Endothelial cell of umbilical vein (primary cell): ENCODE data around the gene TRAPPC3. TPM values are rescaled to one million over a fixed set of nuclear protein-coding genes. Genes with fewer than 3 reads are reported as not detected.

Experiments
- BruUV-seq: library from RNA; stranded (reverse); fragments of 400-500 nt; replicated peaks from 2 replicates; lab custom pipeline; 2021; lab: Mats Ljungman, UMichigan
- CTCF ChIA-PET: fragments of 300-600, 350-600 bp; sonication (Branson Sonifier 250); formaldehyde crosslinking; loops from one replicate; lab custom pipeline; 2021; ENCODE audit warnings: antibody characterized with exemption, inconsistent platforms; lab: Charles Lee
- POLR2A ChIA-PET: fragments of 300-600, 350-600 bp; sonication (Branson Sonifier 250); formaldehyde crosslinking; loops from one replicate; lab custom pipeline; 2021; ENCODE audit warnings: antibody characterized with exemption, inconsistent platforms; lab: Charles Lee
- DNase-seq: peaks from one replicate; pipeline ENCODE4 v3.0.0-alpha.2; 2011; ENCODE audit warnings: low read depth, low spot score
- FAIRE-seq: peaks from 2 replicates; lab custom pipeline; 2011; peaks lifted over from hg19 to GRCh38; lab: Jason Lieb, UNC
- H2AFZ ChIP-seq: 2 replicates; pipeline ENCODE4 v1.6.0; 2012; ENCODE audit warnings: low read depth, low read length, control low read depth, inconsistent platforms
- H3K27ac ChIP-seq: 2 replicates; pipeline ENCODE4 v1.5.1; 2011; ENCODE audit warnings: low read depth, mild to moderate bottlenecking, control low read depth, low read length, moderate library complexity; ENCODE audit not compliant: insufficient read depth
- H3K27me3 ChIP-seq, 2 experiments: 2 replicates each; pipeline versions ENCODE4 v1.6.0 to v1.6.1; 2011; ENCODE audit warnings: low read length in 2 of 2, mixed read lengths in 1 of 2; ENCODE audit not compliant: control insufficient read depth in 2 of 2, insufficient read depth in 2 of 2
- H3K36me3 ChIP-seq, 2 experiments: 2 replicates in 1 of 2; 3 replicates in 1 of 2; pipeline ENCODE4 v1.5.1; 2011; ENCODE audit warnings: low read length in 2 of 2, mild to moderate bottlenecking in 1 of 2, moderate library complexity in 1 of 2; ENCODE audit not compliant: control insufficient read depth in 2 of 2, insufficient read depth in 2 of 2; ENCODE audit errors: extremely low read depth in 1 of 2
- H3K4me1 ChIP-seq: 3 replicates; pipeline ENCODE4 v1.5.1; 2011; ENCODE audit warnings: mild to moderate bottlenecking, low read length; ENCODE audit not compliant: control insufficient read depth, insufficient read depth; ENCODE audit errors: extremely low read depth
- H3K4me2 ChIP-seq: 2 replicates; pipeline ENCODE4 v1.6.1; 2011; ENCODE audit warnings: low read length, control low read depth, mixed read lengths; ENCODE audit not compliant: insufficient read depth
- H3K4me3 ChIP-seq, 3 experiments: fragments of 200-600 bp in 1 of 3; sonication (generic), shearing (Covaris generic) in 1 of 3; replicated peaks in 1 of 3; 2 replicates each; pipeline ENCODE4 v1.5.1; 2011 to 2016; ENCODE audit warnings: control low read depth in 3 of 3, low read length in 3 of 3, mild to moderate bottlenecking in 2 of 3, inconsistent platforms in 1 of 3, low read depth in 1 of 3, moderate library complexity in 1 of 3; ENCODE audit not compliant: insufficient read depth in 1 of 3
- H3K79me2 ChIP-seq: 2 replicates; pipeline ENCODE4 v1.6.0; 2012; ENCODE audit warnings: low read length, inconsistent platforms; ENCODE audit not compliant: control insufficient read depth, insufficient read depth
- H3K9ac ChIP-seq: replicated peaks from 2 replicates; pipeline ENCODE3; 2011; ENCODE audit warnings: low read length, control low read depth; ENCODE audit not compliant: insufficient read depth; ENCODE audit errors: extremely low read depth
- H3K9me1 ChIP-seq: replicated peaks from 3 replicates; pipeline ENCODE4 v1.6.0; 2011; ENCODE audit warnings: mild to moderate bottlenecking, low read length; ENCODE audit not compliant: control insufficient read depth, insufficient read depth; ENCODE audit errors: extremely low read depth
- H3K9me3 ChIP-seq: replicated peaks from 2 replicates; pipeline ENCODE4 v1.5.1; 2012; ENCODE audit warnings: low read length, inconsistent platforms; ENCODE audit not compliant: control insufficient read depth, insufficient read depth
- H4K20me1 ChIP-seq: replicated peaks from 2 replicates; pipeline ENCODE3; 2011; ENCODE audit warnings: mild to moderate bottlenecking, low read length; ENCODE audit not compliant: control insufficient read depth, insufficient read depth; ENCODE audit errors: extremely low read depth
- CTCF ChIP-seq, 2 donors: IDR thresholded peaks; 1 replicate in 1 of 2; 2 replicates in 1 of 2; pipeline ENCODE4 v1.5.1; 2011; ENCODE audit warnings: low read length in 2 of 2, mild to moderate bottlenecking in 2 of 2, moderate library complexity in 2 of 2, control low read depth in 1 of 2, inconsistent platforms in 1 of 2, low read depth in 1 of 2; ENCODE audit not compliant: insufficient read depth in 1 of 2; ENCODE audit errors: extremely low read depth in 1 of 2
- EZH2 ChIP-seq: IDR thresholded peaks from 2 replicates; pipeline ENCODE4 v1.6.1; 2012; ENCODE audit warnings: borderline replicate concordance, low read depth, mild to moderate bottlenecking, moderate library complexity, low read length, inconsistent platforms; ENCODE audit not compliant: severe bottlenecking
- FOS ChIP-seq: IDR thresholded peaks from 2 replicates; pipeline ENCODE4 v1.6.1; 2011; ENCODE audit warnings: mild to moderate bottlenecking, low read length, moderate library complexity, borderline replicate concordance; ENCODE audit not compliant: insufficient read depth
- GATA2 ChIP-seq: IDR thresholded peaks from 2 replicates; pipeline ENCODE4 v1.7.0; 2011; ENCODE audit warnings: low read depth, mild to moderate bottlenecking, moderate library complexity, mixed read lengths, low read length; ENCODE audit not compliant: insufficient read length, insufficient read depth
- JUN ChIP-seq: IDR thresholded peaks from 2 replicates; pipeline ENCODE4 v1.6.1; 2011; ENCODE audit warnings: borderline replicate concordance, low read depth; ENCODE audit not compliant: insufficient read length, insufficient read depth
- MAX ChIP-seq: IDR thresholded peaks from 2 replicates; pipeline ENCODE4 v1.6.1; 2011; ENCODE audit not compliant: insufficient read depth, insufficient read length
- MYC ChIP-seq: IDR thresholded peaks from one replicate; pipeline ENCODE4 v1.6.1; 2011; ENCODE audit warnings: mild to moderate bottlenecking, low read depth, low read length
- POLR2A ChIP-seq: IDR thresholded peaks from 2 replicates; pipeline ENCODE4 v1.6.1; 2012; ENCODE audit warnings: low read depth, mild to moderate bottlenecking, control low read depth, low read length
- POLR2AphosphoS5 ChIP-seq: IDR thresholded peaks from 2 replicates; pipeline ENCODE4 v1.6.1; 2012; ENCODE audit warnings: low read depth, mild to moderate bottlenecking, control low read depth, low read length, moderate library complexity; ENCODE audit not compliant: insufficient read depth
- dilution Hi-C: fragments of 300-500 bp; cut with MboI; formaldehyde crosslinking; loops from one replicate; pipeline ENCODE4 v1.15.0; 2019; ENCODE audit warnings: low sequenced_read_pairs; ENCODE audit not compliant: extremely low pct_ligation_motif_present
- intact Hi-C: fragments of 100-400 bp; cut with micrococcal nuclease; formaldehyde crosslinking; loops from one replicate; pipeline ENCODE4 v1.10.0; 2022
- polyA plus RNA-seq, 4 experiments: library from polyadenylated mRNA; depleted of rRNA in 3 of 4; stranded (reverse) in 3 of 4; unstranded in 1 of 4; fragments of >200 nt; gene quantifications; 2 replicates each; pipeline versions ENCODE4 v1.2.1 to v1.2.3, GENCODE V29; 2011 to 2012; ENCODE audit warnings: missing spikeins in 1 of 4
- total RNA-seq: library from RNA; stranded (reverse); gene quantifications from 2 replicates; pipeline ENCODE4 v1.2.3, GENCODE V29; 2021

The TRAPPC3 gene
- total and polyA plus RNA-seq, 2 donors (not counting 3 experiments of a cell fraction or from before 2014, with no cell fraction given) = 93.4 to 125 TPM

GRCh38 chr1:36179220-36179600 is 29.9 kb upstream of the TRAPPC3 start:
- H3K9me1 ChIP-seq = no peaks in the 10 kb centered on the region
- DNase-seq = no peak
- H3K4me2 ChIP-seq = no peak overlapping the region
- peaks cover 22 to 58% of the 10 kb centered on the region in 2 experiments for H3K36me3 ChIP-seq
- peaks cover 12% of the 10 kb centered on the region for H3K79me2 ChIP-seq
- no peaks in the 10 kb centered on the region for H3K9me3 ChIP-seq
- H3K27me3 ChIP-seq = no peaks in the 10 kb centered on the region
- no peaks in the 10 kb centered on the region for H4K20me1 ChIP-seq
- BruUV-seq = no TSS peak
- no peak overlapping the region for H3K9ac ChIP-seq
- intact Hi-C loops = no loop called here
- no peak overlapping the region for H3K4me3 ChIP-seq
- FAIRE-seq = no peak
- ChIA-PET POLR2A (no interaction called here), CTCF (no interaction called here)
- H3K27ac ChIP-seq = no peak overlapping the region
- no peak overlapping the region for H2AFZ ChIP-seq
- no peaks in the 10 kb centered on the region for H3K4me1 ChIP-seq
- no peak for TF ChIP-seq JUN
- no peak for TF ChIP-seq POLR2A
- no peak for TF ChIP-seq MAX
- TF ChIP-seq FOS = no peak
- TF ChIP-seq POLR2AphosphoS5 = no peak
- no peak for TF ChIP-seq MYC
- no peak for TF ChIP-seq CTCF (IDR thresholded peaks at IDR 0.05; ENCODE audit: extremely low read depth in 1 of 2, insufficient read depth in 1 of 2, low read depth in 1 of 2, low read length in 2 of 2)
- TF ChIP-seq EZH2 = no peak
- TF ChIP-seq GATA2 = no peak
- dilution Hi-C loops = no loop called here
